ENCODE results near the gene ANO4.

Gene ANO4

DNA sequence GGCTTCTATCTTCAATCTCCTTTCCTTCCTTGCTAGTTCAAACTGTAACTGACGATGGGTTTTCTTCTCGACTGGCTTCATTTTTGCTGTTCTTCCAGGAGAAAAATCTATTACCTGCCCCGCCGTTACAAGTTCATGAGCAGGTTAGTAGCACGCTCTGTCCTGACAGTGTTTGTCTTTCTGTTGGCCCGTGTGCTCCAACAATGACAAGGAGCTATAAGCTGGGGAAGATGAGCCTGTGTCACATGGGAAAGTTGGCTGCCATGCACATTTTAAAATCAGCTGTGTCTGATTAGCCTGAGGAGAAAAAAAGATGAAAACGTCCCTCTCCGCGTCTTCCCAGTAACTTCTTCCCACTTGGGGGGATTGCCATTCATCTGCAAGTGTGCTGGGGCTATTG lies 180.2 kb downstream of the ANO4 start (continued):
- TF ChIP-seq, protein P1, sequence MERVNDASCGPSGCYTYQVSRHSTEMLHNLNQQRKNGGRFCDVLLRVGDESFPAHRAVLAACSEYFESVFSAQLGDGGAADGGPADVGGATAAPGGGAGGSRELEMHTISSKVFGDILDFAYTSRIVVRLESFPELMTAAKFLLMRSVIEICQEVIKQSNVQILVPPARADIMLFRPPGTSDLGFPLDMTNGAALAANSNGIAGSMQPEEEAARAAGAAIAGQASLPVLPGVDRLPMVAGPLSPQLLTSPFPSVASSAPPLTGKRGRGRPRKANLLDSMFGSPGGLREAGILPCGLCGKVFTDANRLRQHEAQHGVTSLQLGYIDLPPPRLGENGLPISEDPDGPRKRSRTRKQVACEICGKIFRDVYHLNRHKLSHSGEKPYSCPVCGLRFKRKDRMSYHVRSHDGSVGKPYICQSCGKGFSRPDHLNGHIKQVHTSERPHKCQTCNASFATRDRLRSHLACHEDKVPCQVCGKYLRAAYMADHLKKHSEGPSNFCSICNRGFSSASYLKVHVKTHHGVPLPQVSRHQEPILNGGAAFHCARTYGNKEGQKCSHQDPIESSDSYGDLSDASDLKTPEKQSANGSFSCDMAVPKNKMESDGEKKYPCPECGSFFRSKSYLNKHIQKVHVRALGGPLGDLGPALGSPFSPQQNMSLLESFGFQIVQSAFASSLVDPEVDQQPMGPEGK (CRISPR knock-in tag; IDR thresholded peaks at IDR 0.05; ENCODE audit: borderline replicate concordance): no peak
- TF ChIP-seq, protein P2, sequence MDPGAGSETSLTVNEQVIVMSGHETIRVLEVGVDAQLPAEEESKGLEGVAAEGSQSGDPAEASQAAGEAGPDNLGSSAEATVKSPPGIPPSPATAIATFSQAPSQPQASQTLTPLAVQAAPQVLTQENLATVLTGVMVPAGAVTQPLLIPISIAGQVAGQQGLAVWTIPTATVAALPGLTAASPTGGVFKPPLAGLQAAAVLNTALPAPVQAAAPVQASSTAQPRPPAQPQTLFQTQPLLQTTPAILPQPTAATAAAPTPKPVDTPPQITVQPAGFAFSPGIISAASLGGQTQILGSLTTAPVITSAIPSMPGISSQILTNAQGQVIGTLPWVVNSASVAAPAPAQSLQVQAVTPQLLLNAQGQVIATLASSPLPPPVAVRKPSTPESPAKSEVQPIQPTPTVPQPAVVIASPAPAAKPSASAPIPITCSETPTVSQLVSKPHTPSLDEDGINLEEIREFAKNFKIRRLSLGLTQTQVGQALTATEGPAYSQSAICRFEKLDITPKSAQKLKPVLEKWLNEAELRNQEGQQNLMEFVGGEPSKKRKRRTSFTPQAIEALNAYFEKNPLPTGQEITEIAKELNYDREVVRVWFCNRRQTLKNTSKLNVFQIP (CRISPR knock-in tag; IDR thresholded peaks at IDR 0.05; ENCODE audit: borderline replicate concordance, low read depth): no peak
- TF ChIP-seq ARNTL (CRISPR knock-in tag; IDR thresholded peaks at IDR 0.05; ENCODE audit: borderline replicate concordance, low read depth) (no peak), GLIS3 (CRISPR knock-in tag; IDR thresholded peaks at IDR 0.05) (no peak)

DNA sequence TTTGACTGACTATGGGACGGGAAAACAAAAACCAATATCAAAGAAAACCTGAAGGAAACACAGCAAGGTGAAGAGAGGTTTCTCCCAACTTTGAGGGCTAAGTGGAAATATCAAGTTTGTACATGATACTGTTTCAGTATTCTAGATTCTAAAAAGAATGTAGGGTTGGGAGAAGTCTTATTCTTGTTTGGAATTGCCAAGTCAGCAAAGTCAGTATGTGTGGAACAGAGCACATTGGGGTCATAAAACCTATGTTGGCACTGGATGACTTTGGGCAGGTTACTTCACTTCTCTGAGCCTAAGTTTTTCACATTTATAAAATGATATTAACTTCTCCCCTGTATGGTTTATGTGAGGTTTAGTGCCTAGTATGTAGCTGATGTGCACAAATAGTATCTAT lies 182.2 kb downstream of the ANO4 start:
- ATAC-seq: no peak
- TF ChIP-seq PPARA (CRISPR knock-in tag; IDR thresholded peaks at IDR 0.05; ENCODE audit: borderline replicate concordance) (no peak), ZFP3 (CRISPR knock-in tag; IDR thresholded peaks at IDR 0.05) (no peak), RARB (CRISPR knock-in tag; IDR thresholded peaks at IDR 0.05) (no peak), ZC3H10 (CRISPR knock-in tag; IDR thresholded peaks at IDR 0.05) (no peak), SNAI2 (CRISPR knock-in tag; IDR thresholded peaks at IDR 0.05) (no peak), ESRRG (CRISPR knock-in tag; IDR thresholded peaks at IDR 0.05) (no peak), TCF4 (CRISPR knock-in tag; IDR thresholded peaks at IDR 0.05; ENCODE audit: borderline replicate concordance) (no peak), ZFP30 (CRISPR knock-in tag; IDR thresholded peaks at IDR 0.05) (no peak), BACH2 (CRISPR knock-in tag; IDR thresholded peaks at IDR 0.05; ENCODE audit: borderline replicate concordance) (no peak)
- TF ChIP-seq, protein P2 (CRISPR knock-in tag; IDR thresholded peaks at IDR 0.05; ENCODE audit: borderline replicate concordance, low read depth): no peak
- TF ChIP-seq, protein P3, sequence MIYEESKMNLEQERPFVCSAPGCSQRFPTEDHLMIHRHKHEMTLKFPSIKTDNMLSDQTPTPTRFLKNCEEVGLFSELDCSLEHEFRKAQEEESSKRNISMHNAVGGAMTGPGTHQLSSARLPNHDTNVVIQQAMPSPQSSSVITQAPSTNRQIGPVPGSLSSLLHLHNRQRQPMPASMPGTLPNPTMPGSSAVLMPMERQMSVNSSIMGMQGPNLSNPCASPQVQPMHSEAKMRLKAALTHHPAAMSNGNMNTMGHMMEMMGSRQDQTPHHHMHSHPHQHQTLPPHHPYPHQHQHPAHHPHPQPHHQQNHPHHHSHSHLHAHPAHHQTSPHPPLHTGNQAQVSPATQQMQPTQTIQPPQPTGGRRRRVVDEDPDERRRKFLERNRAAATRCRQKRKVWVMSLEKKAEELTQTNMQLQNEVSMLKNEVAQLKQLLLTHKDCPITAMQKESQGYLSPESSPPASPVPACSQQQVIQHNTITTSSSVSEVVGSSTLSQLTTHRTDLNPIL (CRISPR knock-in tag; IDR thresholded peaks at IDR 0.05; ENCODE audit: low read depth): no peak
- TF ChIP-seq, protein P4, sequence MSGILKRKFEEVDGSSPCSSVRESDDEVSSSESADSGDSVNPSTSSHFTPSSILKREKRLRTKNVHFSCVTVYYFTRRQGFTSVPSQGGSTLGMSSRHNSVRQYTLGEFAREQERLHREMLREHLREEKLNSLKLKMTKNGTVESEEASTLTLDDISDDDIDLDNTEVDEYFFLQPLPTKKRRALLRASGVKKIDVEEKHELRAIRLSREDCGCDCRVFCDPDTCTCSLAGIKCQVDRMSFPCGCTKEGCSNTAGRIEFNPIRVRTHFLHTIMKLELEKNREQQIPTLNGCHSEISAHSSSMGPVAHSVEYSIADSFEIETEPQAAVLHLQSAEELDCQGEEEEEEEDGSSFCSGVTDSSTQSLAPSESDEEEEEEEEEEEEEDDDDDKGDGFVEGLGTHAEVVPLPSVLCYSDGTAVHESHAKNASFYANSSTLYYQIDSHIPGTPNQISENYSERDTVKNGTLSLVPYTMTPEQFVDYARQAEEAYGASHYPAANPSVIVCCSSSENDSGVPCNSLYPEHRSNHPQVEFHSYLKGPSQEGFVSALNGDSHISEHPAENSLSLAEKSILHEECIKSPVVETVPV (CRISPR knock-in tag; IDR thresholded peaks at IDR 0.05): no peak

DNA sequence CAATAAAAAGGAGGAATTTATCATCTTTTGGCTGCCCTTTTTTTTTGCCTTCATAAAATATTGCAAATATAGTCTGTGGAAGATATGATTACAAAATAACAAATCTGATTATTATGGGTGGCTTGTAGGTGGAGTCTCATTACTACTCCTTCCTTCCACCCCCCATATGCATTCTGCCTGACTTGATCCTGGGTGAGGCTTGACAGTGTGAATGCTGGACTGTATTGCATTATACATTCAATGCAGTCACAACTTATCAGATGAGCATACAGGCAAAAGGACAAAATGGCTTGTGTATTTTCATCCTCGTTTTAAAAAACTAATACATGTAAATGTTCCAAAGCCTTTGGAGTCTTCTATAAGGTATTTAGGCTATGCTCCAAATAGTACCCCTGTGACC lies 186.3 kb downstream of the ANO4 start:
- TF ChIP-seq, protein P2 (CRISPR knock-in tag; IDR thresholded peaks at IDR 0.05; ENCODE audit: borderline replicate concordance, low read depth): no peak
- TF ChIP-seq, protein P1 (CRISPR knock-in tag; IDR thresholded peaks at IDR 0.05; ENCODE audit: borderline replicate concordance): no peak
- TF ChIP-seq OSR1 (CRISPR knock-in tag; IDR thresholded peaks at IDR 0.05) (no peak), ZC3H10 (CRISPR knock-in tag; IDR thresholded peaks at IDR 0.05) (no peak), BACH2 (CRISPR knock-in tag; IDR thresholded peaks at IDR 0.05; ENCODE audit: borderline replicate concordance) (no peak), ARNTL (CRISPR knock-in tag; IDR thresholded peaks at IDR 0.05; ENCODE audit: borderline replicate concordance, low read depth) (no peak), TOX (CRISPR knock-in tag; IDR thresholded peaks at IDR 0.05; ENCODE audit: borderline replicate concordance) (no peak), ISL1 (CRISPR knock-in tag; IDR thresholded peaks at IDR 0.05) (no peak)
- TF ChIP-seq, protein P4 (CRISPR knock-in tag; IDR thresholded peaks at IDR 0.05): no peak
- no peak for ATAC-seq
